NCI-H82 (cell line): Measurements from ENCODE around the gene SLC12A8.

Source experiments
- DNase-seq: peaks from one replicate; lab custom pipeline; 2025; lab: John Stamatoyannopoulos, UW

Gene SLC12A8

GRCh38 chr3:125213946-125214542 lies 1.5 kb upstream of the SLC12A8 start:
- no peak for DNase-seq

GRCh38 chr3:125213364-125213755 lies 812 bp upstream of the SLC12A8 start:
- no peak for DNase-seq

GRCh38 chr3:125212091-125212508 lies 448 bp downstream of the SLC12A8 start:
- peak; percentile 18 for DNase-seq

GRCh38 chr3:125211523-125212090 lies 941 bp downstream of the SLC12A8 start:
- no peak for DNase-seq

GRCh38 chr3:125207949-125208568 lies 4.5 kb downstream of the SLC12A8 start:
- no peak for DNase-seq

- peak; percentile 33 for DNase-seq
Observed at GRCh38 chr3:125207507-125207906, 5.0 kb downstream of the SLC12A8 start.

- DNase-seq: no peak
Observed at GRCh38 chr3:125206934-125207333, 5.6 kb downstream of the SLC12A8 start.

- DNase-seq: no peak
Observed at GRCh38 chr3:125203731-125204130, 8.8 kb downstream of the SLC12A8 start.

- peak; percentile 66 for DNase-seq
Observed at GRCh38 chr3:125202197-125202596, 10.4 kb downstream of the SLC12A8 start.

- no peak for DNase-seq
Observed at GRCh38 chr3:125200731-125201139, 11.8 kb downstream of the SLC12A8 start.

GRCh38 chr3:125194849-125195601 lies 17.5 kb downstream of the SLC12A8 start:
- no peak for DNase-seq

GRCh38 chr3:125194061-125194848 lies 18.3 kb downstream of the SLC12A8 start:
- peak; percentile 13 for DNase-seq

GRCh38 chr3:125192190-125193035 lies 20.1 kb downstream of the SLC12A8 start:
- no peak for DNase-seq

GRCh38 chr3:125191730-125192129 lies 20.8 kb downstream of the SLC12A8 start:
- no peak for DNase-seq

GRCh38 chr3:125191256-125191655 lies 21.3 kb downstream of the SLC12A8 start:
- DNase-seq: no peak

- no peak for DNase-seq
Observed at GRCh38 chr3:125190786-125191185, 21.8 kb downstream of the SLC12A8 start.

GRCh38 chr3:125189378-125190165 lies 23.0 kb downstream of the SLC12A8 start:
- DNase-seq: no peak

GRCh38 chr3:125188955-125189354 lies 23.6 kb downstream of the SLC12A8 start:
- DNase-seq: no peak

GRCh38 chr3:125187599-125187910 lies 25.0 kb downstream of the SLC12A8 start:
- peak; percentile 25 for DNase-seq

GRCh38 chr3:125186800-125187598 lies 25.5 kb downstream of the SLC12A8 start:
- no peak for DNase-seq
